K562 (cell line): ENCODE measurements around the gene IFI30. TPM values are rescaled to one million over a fixed set of nuclear protein-coding genes. Genes with fewer than 3 reads are reported as not detected.

ENCODE experiments used
- ATAC-seq: fragments of 200-7000 bp; cut with Tn5 transposase; 3 replicates; pipeline ENCODE4 v1.9.1; 2020; ENCODE audit warnings: moderate library complexity
- BruUV-seq: library from RNA; stranded (reverse); fragments of 400-500 nt; replicated peaks from 2 replicates; lab custom pipeline; 2021; lab: Mats Ljungman, UMichigan
- CTCF ChIA-PET: fragments of 300-600 bp; formaldehyde crosslinking; extraction: SDS; loops from one replicate; lab custom pipeline; 2021; ENCODE audit warnings: low intra/inter-chr PET ratio; lab: Yijun Ruan, JAX
- POLR2A ChIA-PET: fragments of 300-600, 350-650 bp; sonication (Branson Sonifier 250); formaldehyde crosslinking; extraction: SDS; loops from one replicate; lab custom pipeline; 2021; ENCODE audit warnings: antibody characterized with exemption, inconsistent platforms; lab: Yijun Ruan, JAX
- DNase-seq, 4 experiments: peaks; one replicate each; pipeline versions ENCODE4 v3.0.0 to v3.0.0-alpha.2; 2011 to 2018; ENCODE audit warnings: low spot score in 3 of 4, mixed read lengths in 3 of 4; ENCODE audit errors: extremely low read depth in 1 of 4
- FAIRE-seq: peaks from 2 replicates; lab custom pipeline; 2011; peaks lifted over from hg19 to GRCh38; lab: Jason Lieb, UNC
- H2AFZ ChIP-seq: 2 replicates; pipeline ENCODE4 v1.6.0; 2011; ENCODE audit warnings: low read depth, low read length, control low read depth, inconsistent platforms
- H3K27ac ChIP-seq: fragments of 200-600 bp; 3 replicates; pipeline ENCODE4 v1.8.0; 2011; ENCODE audit warnings: low read depth, mild to moderate bottlenecking, control low read depth, inconsistent platforms, low read length, moderate library complexity, mixed read lengths; ENCODE audit errors: extremely low read depth
- H3K27me3 ChIP-seq, 2 experiments: fragments of 300-600 bp in 1 of 2; 2 replicates in 1 of 2; 3 replicates in 1 of 2; pipeline versions ENCODE4 v1.6.0 to v1.8.0; 2011; ENCODE audit warnings: inconsistent platforms in 2 of 2, low read length in 2 of 2, mild to moderate bottlenecking in 1 of 2, mixed read lengths in 1 of 2, moderate library complexity in 1 of 2; ENCODE audit not compliant: control insufficient read depth in 2 of 2, insufficient read depth in 2 of 2
- H3K36me3 ChIP-seq: fragments of 300-600 bp; 3 replicates; pipeline ENCODE4 v1.8.0; 2011; ENCODE audit warnings: mild to moderate bottlenecking, low read length, inconsistent platforms; ENCODE audit not compliant: control insufficient read depth, insufficient read depth
- H3K4me1 ChIP-seq, 2 experiments: fragments of 200-600 bp in 1 of 2; replicated peaks in 1 of 2; 2 replicates in 1 of 2; 3 replicates in 1 of 2; pipeline versions ENCODE4 v1.5.1 to v1.8.0; 2011; ENCODE audit warnings: inconsistent platforms in 2 of 2, low read length in 2 of 2, mild to moderate bottlenecking in 1 of 2, mixed read lengths in 1 of 2, moderate library complexity in 1 of 2; ENCODE audit not compliant: control insufficient read depth in 2 of 2, insufficient read depth in 2 of 2
- H3K4me2 ChIP-seq: 2 replicates; pipeline ENCODE4 v1.6.1; 2011; ENCODE audit warnings: low read length, control low read depth, inconsistent platforms, mixed read lengths; ENCODE audit not compliant: insufficient read depth
- H3K4me3 ChIP-seq: fragments of 200-600 bp; sonication (generic), shearing (Covaris generic); 2 replicates; pipeline ENCODE4 v1.5.1; 2016; ENCODE audit warnings: control low read depth, inconsistent platforms
- H3K79me2 ChIP-seq: fragments of 200-600 bp; 3 replicates; pipeline ENCODE4 v1.8.0; 2011; ENCODE audit warnings: low read length, inconsistent platforms; ENCODE audit not compliant: control insufficient read depth, insufficient read depth
- H3K9ac ChIP-seq, 2 experiments: 2 replicates each; pipeline versions ENCODE4 v1.6.0 to v1.6.1; 2011; ENCODE audit warnings: low read depth in 2 of 2, low read length in 2 of 2, control low read depth in 1 of 2, inconsistent platforms in 1 of 2, mild to moderate bottlenecking in 1 of 2, mixed read lengths in 1 of 2; ENCODE audit not compliant: insufficient read depth in 1 of 2
- H3K9me1 ChIP-seq: one replicate; pipeline ENCODE4 v1.6.0; 2011; ENCODE audit warnings: inconsistent platforms, mild to moderate bottlenecking, low read length, moderate library complexity; ENCODE audit not compliant: control insufficient read depth, insufficient read depth
- H3K9me3 ChIP-seq: replicated peaks from 2 replicates; pipeline ENCODE4 v1.5.1; 2011; ENCODE audit warnings: low read depth, low read length, inconsistent platforms; ENCODE audit not compliant: control insufficient read depth, insufficient read depth
- H4K20me1 ChIP-seq: replicated peaks from 2 replicates; pipeline ENCODE4 v1.6.1; 2011; ENCODE audit warnings: low read length, inconsistent platforms, mixed read lengths; ENCODE audit not compliant: control insufficient read depth, insufficient read depth
- ADNP ChIP-seq: fragments of 200-800 bp; sonication (Bioruptor generic); IDR thresholded peaks from 2 replicates; pipeline ENCODE4 v1.6.1; 2016; ENCODE audit warnings: missing genetic modification characterization, missing compliant biosample characterization
- CLOCK ChIP-seq: fragments of 250-450 bp; sonication (Bioruptor Pico); IDR thresholded peaks from 2 replicates; pipeline ENCODE4 v1.4.0; 2020; ENCODE audit warnings: mild to moderate bottlenecking, moderate library complexity, borderline replicate concordance
- CREB1 ChIP-seq, 2 experiments: sonication (generic) in 1 of 2; formaldehyde crosslinking in 1 of 2; IDR thresholded peaks; 2 replicates each; pipeline versions ENCODE4 v1.6.1 to v1.8.0; 2012 to 2022; ENCODE audit warnings: inconsistent platforms in 1 of 2, mild to moderate bottlenecking in 1 of 2, missing genetic modification reagents in 1 of 2, moderate library complexity in 1 of 2
- EZH2 ChIP-seq: IDR thresholded peaks from 2 replicates; pipeline ENCODE4 v1.6.1; 2012; ENCODE audit warnings: low read depth, mild to moderate bottlenecking, inconsistent platforms, low read length, borderline replicate concordance
- GABPA ChIP-seq: fragments of 200-800 bp; sonication (Bioruptor generic); conservative IDR thresholded peaks from 2 replicates; pipeline ENCODE4 v1.6.1; 2016; ENCODE audit warnings: low read depth, missing genetic modification characterization, missing compliant biosample characterization
- ILF3 ChIP-seq: fragments of 450-650 bp; IDR thresholded peaks from 2 replicates; pipeline ENCODE4 v1.6.1; 2018; ENCODE audit warnings: antibody characterized with exemption, mild to moderate bottlenecking, moderate library complexity, borderline replicate concordance
- MEF2A ChIP-seq: IDR thresholded peaks from 2 replicates; pipeline ENCODE4 v1.6.1; 2011; ENCODE audit warnings: low read depth, mild to moderate bottlenecking, low read length, moderate library complexity; ENCODE audit not compliant: control insufficient read depth
- RBM22 ChIP-seq: fragments of 200-400 bp; formaldehyde crosslinking; IDR thresholded peaks from 2 replicates; pipeline ENCODE4 v1.6.1; 2018; ENCODE audit warnings: low read length, low read depth; ENCODE audit not compliant: poor library complexity, severe bottlenecking
- SNRNP70 ChIP-seq: fragments of 200-400 bp; formaldehyde crosslinking; optimal IDR thresholded peaks from 2 replicates; pipeline ENCODE3; 2017; ENCODE audit warnings: low read depth, low read length
- TRIM24 ChIP-seq, 2 experiments: fragments of 450-650 bp; IDR thresholded peaks; 2 replicates each; pipeline ENCODE4 v1.6.1; 2016
- ZFX ChIP-seq: sonication (generic); formaldehyde crosslinking; IDR thresholded peaks from 2 replicates; pipeline ENCODE4 v1.8.0; 2022; ENCODE audit warnings: mild to moderate bottlenecking, missing genetic modification reagents, moderate library complexity
- ZNF431 ChIP-seq: sonication (generic); formaldehyde crosslinking; IDR thresholded peaks from 2 replicates; pipeline ENCODE4 v1.8.0; 2022; ENCODE audit warnings: mild to moderate bottlenecking, missing genetic modification reagents
- WGBS: fragments of 100-300 bp; shearing (Covaris generic); methylation state at CpG from one replicate; pipeline ENCODE4 v1.1.6; 2016; ENCODE audit warnings: low coverage, mixed read lengths; ENCODE audit not compliant: insufficient coverage; ENCODE audit errors: missing lambda C conversion rate; 5-methylcytosine and 5-hydroxymethylcytosine counted together
- in situ Hi-C: fragments of 300-500 bp; cut with MboI; formaldehyde crosslinking; loops from 4 replicates; pipeline ENCODE4 v1.15.0; 2018; ENCODE audit warnings: inconsistent platforms, mixed read lengths
- intact Hi-C: fragments of 100-400 bp; cut with micrococcal nuclease; formaldehyde crosslinking; loops from 2 replicates; pipeline ENCODE4 v1.14.2; 2022
- polyA plus RNA-seq, 8 experiments: library from polyadenylated mRNA; depleted of rRNA in 4 of 8; stranded (reverse) in 5 of 8; unstranded in 3 of 8; fragments of >200 nt; fragmentation: Nextera tagmentation in 2 of 8; fragmentation: Illumina TruSeq in 1 of 8; extraction: Ambion mirVana in 2 of 8; extraction: Trizol in 1 of 8; gene quantifications; 2 replicates each; pipeline versions ENCODE4 v1.2.1 to v1.2.3, GENCODE V29; 2011 to 2014; ENCODE audit warnings: inconsistent platforms in 1 of 8, missing spikeins in 1 of 8
- total RNA-seq, 7 experiments: library from RNA; depleted of rRNA in 6 of 7; stranded (reverse); fragments of >200 nt in 6 of 7; fragmentation: Illumina TruSeq in 2 of 7; extraction: Trizol in 2 of 7; gene quantifications; 2 replicates each; pipeline versions ENCODE4 v1.2.1 to v1.2.3, GENCODE V29; 2011 to 2021; ENCODE audit warnings: low replicate concordance in 1 of 7
- TF ChIP-seq, protein P1 (sequence below), 2 experiments: IDR thresholded peaks in 1 of 2; conservative IDR thresholded peaks in 1 of 2; 2 replicates each; pipeline ENCODE4 v1.6.1; 2016; ENCODE audit warnings: low read depth in 2 of 2, mild to moderate bottlenecking in 1 of 2, missing compliant biosample characterization in 1 of 2, missing genetic modification characterization in 1 of 2, moderate library complexity in 1 of 2
- TF ChIP-seq, protein P2 (sequence below): fragments of 450-650 bp; IDR thresholded peaks from 2 replicates; pipeline ENCODE4 v1.6.1; 2016

The IFI30 gene
- total and polyA plus RNA-seq, 9 of the 15 experiments (the other 6 are each of a cell fraction or from before 2014, with no cell fraction given), result 63.7 to 430 (median 109) TPM

DNA sequence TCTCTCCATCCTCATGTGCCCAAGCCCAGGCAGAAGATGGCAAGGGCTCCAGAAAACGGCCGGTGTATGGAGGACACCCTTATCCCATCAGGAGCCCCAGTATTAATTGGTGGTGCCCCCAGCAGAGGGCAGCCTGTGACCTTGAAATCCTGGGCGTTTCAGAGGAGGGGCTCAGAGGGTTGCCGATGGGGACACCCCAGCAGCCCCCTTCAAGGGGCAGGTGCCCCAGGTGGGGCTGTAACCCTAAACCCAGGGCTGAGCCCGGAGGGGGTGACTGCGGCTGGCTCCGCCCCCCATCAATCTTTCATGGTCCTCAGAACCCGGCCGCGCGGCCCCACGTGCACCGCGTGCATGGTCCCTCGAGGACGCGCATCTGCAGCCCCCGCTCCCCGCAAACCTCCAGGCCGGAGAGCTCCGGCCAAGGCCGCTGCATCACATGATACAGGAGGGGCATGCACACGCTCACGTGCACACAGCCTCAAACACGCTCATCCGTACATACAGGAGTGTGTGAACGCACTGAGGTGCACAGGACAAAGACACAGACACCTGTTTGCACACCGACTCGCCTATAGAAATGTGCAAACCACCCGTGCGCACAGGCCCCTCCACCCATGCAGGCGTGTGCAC, 29.3 kb downstream of the IFI30 start:
- DNase-seq (peak; percentile 46 to 69 (median 51)), ATAC-seq (peak; percentile 1; the same call in 1 of the 3 replicates), FAIRE-seq (peak; percentile 23)
- Histone ChIP-seq H3K9me1 (no peaks in the 10 kb centered on the region), H3K4me2 (peak overlapping the region; percentile 97), H3K4me1 (peaks cover 12 to 42% of the 10 kb centered on the region in 2 experiments; a peak in 4 of 5 replicates), H3K27me3 (no peaks in the 10 kb centered on the region), H3K9me3 (no peaks in the 10 kb centered on the region), H4K20me1 (no peaks in the 10 kb centered on the region; the same call in 1 of the 2 replicates), H2AFZ (peak overlapping the region; percentile 94), H3K27ac (no peak overlapping the region), H3K9ac (peak overlapping the region; percentile 31 to 91), H3K79me2 (peaks cover 25% of the 10 kb centered on the region), H3K4me3 (peak overlapping the region; percentile 64), H3K36me3 (peaks cover 38% of the 10 kb centered on the region; the same call in 1 of the 3 replicates)
- WGBS, result 5% methylated on average over 32 of the region's 32 CpGs
- BruUV-seq, result no TSS peak
- intact Hi-C loops (loop anchor here (5.0 kb wide), 1 partner anchor 214 kb away; the partner anchor contains the start of gene SSBP4), in situ Hi-C loops (no loop called here)
- ChIA-PET CTCF (interaction anchor here (0.6 to 0.8 kb wide), 4 partner anchors 31 to 125 kb away, joined by 3 to 6 read pairs (median 4); no protein-coding TSS in a partner anchor), POLR2A (interaction anchor here (0.5 to 3.5 kb wide), 4 partner anchors 21 to 185 kb away, joined by 3 to 13 read pairs (median 5); no protein-coding TSS in a partner anchor)
- TF ChIP-seq, protein P1, sequence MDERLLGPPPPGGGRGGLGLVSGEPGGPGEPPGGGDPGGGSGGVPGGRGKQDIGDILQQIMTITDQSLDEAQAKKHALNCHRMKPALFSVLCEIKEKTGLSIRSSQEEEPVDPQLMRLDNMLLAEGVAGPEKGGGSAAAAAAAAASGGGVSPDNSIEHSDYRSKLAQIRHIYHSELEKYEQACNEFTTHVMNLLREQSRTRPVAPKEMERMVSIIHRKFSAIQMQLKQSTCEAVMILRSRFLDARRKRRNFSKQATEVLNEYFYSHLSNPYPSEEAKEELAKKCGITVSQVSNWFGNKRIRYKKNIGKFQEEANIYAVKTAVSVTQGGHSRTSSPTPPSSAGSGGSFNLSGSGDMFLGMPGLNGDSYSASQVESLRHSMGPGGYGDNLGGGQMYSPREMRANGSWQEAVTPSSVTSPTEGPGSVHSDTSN (CRISPR knock-in tag; IDR thresholded peaks at IDR 0.05; ENCODE audit: low read depth), result no peak
- TF ChIP-seq, protein P1 (tag; conservative IDR thresholded peaks at IDR 0.05; ENCODE audit: low read depth), result peak; percentile 42; the same call in 1 of the 2 replicates
- TF ChIP-seq MEF2A (no peak), SNRNP70 (no peak), RBM22 (no peak), ZFX (CRISPR knock-in tag) (peak; percentile 72), CLOCK (CRISPR knock-in tag) (no peak), CREB1 (IDR thresholded peaks at IDR 0.05) (0 out of 2 replicates have a peak, but pooled peaks have one; percentile 24), CREB1 (CRISPR knock-in tag; IDR thresholded peaks at IDR 0.05) (no peak), GABPA (no peak), ADNP (tag) (no peak), ZNF431 (CRISPR knock-in tag) (peak; percentile 59; the same call in 1 of the 2 replicates), TRIM24 (IDR thresholded peaks at IDR 0.05) (no peak), ILF3 (no peak), EZH2 (no peak)
- TF ChIP-seq, protein P2, sequence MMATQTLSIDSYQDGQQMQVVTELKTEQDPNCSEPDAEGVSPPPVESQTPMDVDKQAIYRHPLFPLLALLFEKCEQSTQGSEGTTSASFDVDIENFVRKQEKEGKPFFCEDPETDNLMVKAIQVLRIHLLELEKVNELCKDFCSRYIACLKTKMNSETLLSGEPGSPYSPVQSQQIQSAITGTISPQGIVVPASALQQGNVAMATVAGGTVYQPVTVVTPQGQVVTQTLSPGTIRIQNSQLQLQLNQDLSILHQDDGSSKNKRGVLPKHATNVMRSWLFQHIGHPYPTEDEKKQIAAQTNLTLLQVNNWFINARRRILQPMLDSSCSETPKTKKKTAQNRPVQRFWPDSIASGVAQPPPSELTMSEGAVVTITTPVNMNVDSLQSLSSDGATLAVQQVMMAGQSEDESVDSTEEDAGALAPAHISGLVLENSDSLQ, result peak; percentile 58; the same call in 1 of the 2 replicates
